Dedifferentiated amniotic fluid mesenchymal stem cell (primary cell): ENCODE measurements around the gene SMOC1.

Source experiments
- DNase-seq: peaks from one replicate; pipeline ENCODE4 v3.0.0-alpha.2; 2016; ENCODE audit errors: extremely low spot score

Gene SMOC1

DNA sequence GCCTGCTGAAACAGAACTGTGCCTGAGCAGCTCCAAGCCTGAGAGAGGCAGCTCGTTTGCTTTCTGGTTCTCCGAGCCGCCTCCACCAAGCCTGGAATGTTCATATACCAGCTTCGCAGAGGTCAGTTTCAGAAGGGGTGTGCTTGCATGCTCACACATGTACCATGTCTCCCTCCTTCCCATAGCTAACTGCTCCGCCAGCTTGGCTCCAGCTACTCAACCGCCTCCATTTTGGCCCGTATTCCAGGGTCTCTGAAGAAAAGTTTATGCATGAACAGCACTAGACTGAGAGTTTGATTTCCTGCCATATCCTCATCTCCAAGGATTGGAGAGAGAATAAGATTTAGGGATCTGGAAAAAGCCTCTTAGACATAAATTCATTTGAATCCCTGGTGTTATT lies 103.7 kb downstream of the SMOC1 start:
- no peak for DNase-seq

DNA sequence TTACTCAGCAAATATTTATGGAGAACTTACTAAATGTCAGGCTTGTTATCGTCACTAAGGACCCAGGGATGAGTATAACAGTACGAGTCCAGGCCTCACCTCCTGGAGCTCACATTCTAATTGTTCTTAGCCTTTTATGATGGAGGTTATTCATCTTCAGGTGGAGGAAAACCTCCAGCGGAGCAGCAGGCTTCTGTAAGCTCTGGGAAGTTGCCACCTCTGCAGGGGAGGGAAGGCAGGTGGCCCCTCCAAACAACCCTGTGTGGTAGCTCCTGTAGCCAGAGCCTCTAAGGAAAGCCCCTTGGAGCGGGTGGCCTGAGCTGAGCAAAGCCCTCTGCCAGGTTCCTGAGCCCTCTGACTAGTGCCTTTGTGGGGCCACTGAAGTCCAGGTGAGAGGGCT lies 104.1 kb downstream of the SMOC1 start:
- DNase-seq: no peak

DNA sequence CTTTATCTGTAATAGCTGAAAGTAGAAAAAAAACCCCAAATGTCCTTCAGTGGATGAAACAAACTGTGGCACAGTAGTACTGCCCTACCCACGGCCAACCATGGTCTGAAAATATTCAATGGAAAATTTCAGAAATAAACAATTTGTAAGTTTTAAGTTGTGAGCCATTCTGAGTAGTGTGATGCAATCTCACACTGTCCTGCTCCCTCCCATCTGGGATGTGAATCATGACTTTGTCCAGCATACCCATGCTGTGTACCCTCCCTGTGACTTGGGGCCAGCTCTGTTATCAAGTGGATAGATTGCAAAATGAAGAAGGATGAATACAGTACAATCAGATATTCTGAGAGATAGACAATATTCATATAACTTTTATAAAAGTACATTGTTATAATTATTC lies 106.2 kb downstream of the SMOC1 start:
- DNase-seq: no peak

DNA sequence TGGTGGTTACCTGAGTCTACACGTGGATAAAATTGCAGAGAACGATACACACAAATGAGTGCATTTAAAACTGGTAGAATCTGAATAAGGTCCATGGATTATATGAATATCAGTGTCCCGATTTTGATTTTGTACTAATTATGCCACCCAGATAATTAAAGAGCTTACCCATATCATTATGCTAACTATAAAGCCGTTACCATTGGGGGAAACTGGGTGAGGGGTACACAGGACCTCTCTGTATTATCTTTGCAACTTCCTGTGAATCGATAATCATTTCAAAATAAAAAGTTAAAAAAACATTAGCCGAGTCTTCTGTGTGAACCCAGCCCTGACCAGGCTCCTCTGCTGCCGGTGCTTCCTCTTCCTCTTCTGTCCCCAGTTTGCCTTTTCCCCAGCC lies 107.1 kb downstream of the SMOC1 start:
- DNase-seq: no peak

DNA sequence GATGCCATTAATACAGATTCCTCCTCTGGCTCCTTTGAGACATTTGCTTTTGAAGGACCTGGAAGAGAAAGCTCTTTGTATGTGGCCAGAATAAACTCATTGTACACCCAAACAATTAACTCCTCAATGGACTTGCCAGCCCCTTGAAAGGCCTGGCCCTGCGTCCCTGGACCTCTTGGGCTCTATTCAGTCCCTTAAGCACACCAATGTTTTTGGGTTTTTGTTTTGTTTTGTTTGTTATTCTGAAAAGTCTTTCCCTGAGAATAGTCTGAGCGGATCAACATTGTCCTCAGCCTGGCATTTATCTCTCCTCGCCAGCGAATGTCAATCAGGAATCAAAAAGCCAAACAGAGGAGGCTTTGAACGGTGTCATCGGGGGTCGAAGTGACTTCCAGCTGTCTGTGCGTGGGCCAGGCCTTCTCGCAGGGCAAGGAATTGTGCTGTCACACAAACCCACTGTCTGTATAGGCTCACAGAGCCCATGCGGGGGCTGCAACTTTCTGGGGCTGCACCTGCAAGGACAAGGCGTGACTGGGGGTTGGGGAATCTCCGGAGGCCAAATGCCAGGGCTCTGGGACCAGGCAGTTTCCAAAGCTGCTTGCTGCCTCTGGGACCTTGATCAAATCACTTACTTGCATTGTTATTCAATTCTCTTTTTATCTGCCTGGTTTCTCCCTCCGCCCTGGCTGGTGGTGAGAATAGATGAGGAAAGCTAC lies 108.3 kb downstream of the SMOC1 start:
- no peak for DNase-seq

DNA sequence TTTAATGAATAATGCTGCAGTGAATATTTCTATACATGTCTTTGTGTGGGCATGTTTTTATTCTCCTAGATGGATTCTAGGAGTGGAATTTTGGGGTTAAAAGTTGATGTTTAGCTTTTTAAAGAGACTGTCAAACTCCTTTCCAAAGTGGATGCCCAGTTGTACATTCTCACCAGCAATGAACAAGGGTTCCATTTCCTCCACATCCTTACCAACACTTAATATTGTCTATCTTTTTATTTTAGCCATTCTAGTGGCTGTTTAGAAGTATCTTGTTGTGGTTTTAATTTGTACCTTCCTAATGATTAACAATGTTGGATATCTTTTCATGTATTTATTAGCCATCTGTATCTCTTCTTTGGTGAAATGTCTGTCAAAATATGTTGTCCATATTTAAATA lies 109.8 kb downstream of the SMOC1 start:
- no peak for DNase-seq

DNA sequence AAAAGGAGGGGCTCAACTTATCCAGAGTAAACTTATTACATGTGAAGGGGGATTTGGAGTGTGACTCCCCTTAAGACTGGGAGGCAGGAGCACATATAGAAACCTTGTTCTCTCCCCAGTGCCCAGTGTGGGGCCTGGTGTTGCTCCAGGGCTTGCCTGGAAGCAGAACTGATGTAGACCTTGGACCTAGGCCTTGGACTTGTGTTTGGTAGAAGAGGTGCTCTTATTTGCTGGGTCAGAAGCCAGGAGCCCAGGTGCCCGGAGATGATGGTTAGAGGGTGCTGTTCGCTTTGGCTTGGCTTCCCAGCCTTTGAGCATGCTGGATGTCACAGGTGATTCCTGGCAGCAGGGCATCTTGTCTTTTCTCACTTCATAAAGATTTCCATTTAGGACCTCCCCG lies 110.4 kb downstream of the SMOC1 start:
- DNase-seq: no peak

DNA sequence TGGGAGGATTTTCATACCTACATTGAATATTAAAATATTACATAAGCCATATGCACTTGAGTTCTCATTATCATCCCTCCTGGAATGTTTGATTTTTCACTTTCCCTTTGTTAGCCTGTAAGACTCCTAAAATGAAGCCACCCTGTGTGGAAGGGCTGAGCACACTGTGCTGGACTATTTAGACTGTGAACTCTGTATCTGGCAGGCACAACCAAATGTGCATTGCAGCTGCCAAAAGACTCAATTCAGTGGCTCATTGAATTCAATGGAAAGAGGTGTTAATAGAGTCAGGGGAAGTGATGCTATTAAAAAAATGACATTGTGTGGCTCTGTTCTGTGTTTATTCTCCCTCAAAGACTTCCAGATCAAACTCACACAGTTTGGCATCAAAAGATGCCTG lies 111.1 kb downstream of the SMOC1 start:
- no peak for DNase-seq

DNA sequence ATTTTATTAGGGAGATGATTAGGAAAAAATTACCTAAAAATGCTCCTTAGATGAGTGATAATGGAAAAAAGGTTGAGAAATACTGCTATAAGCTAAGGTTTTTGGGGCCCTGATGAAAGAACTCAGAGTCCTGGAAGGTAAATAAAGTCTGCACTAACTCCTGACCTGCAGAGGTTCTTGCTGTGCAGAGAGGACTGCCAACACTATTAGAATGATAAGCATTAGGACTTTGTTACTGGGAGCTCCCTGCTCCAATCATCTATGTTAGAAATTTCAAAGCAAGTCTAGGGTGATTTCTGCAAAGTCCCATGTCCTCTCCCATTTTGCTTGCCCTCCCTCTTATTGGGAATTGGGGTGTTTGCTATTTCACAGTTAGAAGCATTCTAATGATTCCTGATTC lies 112.2 kb downstream of the SMOC1 start:
- no peak for DNase-seq

DNA sequence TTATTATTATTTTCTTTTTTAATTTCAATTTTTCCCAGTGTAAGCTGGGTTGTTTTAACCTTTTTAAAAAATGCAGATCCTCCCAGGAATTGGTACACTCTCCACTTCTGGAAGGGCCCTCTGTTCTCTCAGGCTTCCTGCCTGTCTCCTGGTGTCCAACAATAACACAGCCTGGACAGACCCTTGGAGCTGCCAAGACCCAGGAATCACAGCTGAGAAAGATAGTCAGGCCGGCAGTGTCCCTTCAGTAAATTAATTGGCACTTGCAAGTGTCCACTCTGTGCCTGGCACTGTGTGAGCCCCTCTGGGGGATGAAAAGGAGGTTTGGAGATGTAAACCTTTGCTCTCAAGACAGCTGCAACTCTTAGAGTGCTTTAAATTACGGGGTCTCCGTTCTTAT lies 113.3 kb downstream of the SMOC1 start:
- DNase-seq: no peak

DNA sequence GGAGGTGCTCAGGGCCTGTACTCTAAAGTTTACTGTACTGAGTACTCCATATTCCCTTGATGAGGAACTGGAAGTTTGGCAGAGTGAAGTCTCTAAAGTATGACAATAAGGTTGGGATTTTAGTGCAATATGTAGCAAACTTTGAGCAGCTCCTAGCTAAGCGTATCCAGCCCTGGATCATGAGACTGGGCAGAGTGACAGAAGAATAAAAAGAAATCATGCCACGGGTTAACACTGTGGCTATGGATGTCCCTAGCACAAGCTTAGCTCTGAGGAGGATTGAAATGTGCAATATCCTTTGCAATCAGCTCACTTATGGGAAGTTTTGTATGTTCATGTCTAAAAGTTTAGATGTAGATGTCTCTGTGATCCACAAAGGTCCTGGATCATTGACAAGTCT lies 114.1 kb downstream of the SMOC1 start:
- no peak for DNase-seq

DNA sequence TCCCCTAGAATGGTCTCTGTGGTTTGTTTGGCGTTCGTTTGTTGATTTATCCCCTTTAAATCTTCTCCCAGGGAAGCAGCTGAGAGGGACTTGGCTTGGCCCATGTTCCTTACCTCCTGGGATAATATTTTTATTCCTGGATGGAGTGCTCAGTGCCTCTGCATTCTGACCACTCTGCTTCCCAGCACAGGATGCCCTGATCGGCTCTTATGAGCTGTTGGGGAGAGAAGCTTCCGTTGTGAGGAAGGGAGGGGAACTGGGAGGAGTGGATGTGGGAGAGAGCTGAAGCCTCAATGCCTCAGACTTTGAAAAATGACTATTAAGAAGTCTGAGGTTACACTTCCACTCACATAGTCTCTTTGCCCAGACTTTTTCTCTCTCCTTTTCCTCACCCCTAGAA lies 114.8 kb downstream of the SMOC1 start:
- DNase-seq: no peak

DNA sequence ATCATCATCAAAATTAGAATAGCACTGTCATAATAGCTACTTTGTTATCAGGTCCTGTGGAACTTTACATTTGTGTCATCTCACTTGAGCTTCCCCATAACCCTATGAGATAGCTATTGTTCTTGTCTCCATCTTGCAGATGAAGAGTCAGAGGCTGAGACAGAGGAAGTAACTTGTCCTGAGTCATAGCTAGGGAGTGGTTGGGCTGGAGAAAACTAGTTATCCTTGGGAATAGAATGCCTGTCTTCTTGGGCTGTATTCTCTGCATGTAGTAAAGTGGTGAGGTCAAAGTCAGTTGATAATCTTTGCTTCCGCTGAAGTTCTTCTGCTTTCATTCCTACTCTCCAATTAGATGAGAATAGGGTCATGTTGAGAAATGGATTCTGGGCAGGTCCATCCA lies 117.0 kb downstream of the SMOC1 start:
- no peak for DNase-seq

DNA sequence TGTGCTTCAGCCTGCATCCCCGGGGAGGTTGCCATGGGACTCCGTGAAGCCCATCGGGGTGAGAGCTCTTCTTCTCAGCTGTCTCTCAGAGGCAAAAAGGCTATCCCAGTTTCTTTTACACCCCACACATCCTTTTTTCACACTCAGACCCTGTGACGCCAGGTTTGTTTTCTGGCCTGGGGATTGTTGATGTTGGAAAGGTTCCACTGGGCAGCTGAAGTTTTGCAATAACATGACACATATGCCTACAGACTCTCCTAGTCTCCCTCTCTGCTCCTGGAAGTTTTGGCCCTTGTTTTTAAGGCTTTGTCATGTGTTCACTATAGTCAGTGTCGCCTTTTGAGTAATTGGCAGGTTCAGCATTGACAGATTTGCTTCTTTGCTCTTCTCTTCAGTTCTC lies 118.6 kb downstream of the SMOC1 start:
- no peak for DNase-seq

DNA sequence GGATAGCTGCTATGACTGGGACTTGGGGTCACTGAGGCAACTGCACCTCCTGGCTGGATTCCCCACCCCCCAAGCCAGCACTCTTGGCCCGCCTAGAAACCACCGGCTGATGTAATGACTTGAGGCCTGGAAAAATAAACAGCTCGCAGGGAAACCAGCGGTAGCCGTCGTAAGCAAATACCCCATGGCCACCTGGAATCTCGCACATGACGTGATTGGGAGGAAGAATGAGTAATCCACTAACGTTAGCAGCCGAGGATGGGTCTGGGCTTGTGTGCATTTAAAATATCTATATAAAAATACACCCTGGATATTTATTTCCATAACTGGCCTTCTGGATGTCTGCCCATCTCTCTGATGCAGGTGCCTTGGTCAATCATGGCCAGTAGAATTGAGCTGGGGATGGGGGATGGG lies 120.1 kb downstream of the SMOC1 start:
- no peak for DNase-seq

DNA sequence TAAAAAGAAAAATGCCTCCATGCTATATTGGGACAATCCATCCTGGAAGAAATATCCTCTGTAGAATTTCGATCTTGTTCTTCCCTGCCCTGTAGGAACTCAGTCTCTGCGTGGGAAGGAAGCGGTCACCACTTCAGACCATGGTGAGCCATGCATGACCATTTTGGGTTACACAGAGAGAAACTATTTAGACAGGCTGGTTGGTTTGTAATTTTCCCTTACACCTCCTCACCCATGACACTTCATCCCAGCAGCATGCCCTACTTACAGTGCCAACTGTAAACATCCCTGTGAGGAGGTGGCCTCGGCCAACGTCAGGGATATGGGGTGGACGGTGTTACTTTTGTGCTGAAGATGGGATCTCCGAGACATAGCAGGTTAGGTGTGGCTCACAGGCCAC lies 121.4 kb downstream of the SMOC1 start:
- DNase-seq: no peak

DNA sequence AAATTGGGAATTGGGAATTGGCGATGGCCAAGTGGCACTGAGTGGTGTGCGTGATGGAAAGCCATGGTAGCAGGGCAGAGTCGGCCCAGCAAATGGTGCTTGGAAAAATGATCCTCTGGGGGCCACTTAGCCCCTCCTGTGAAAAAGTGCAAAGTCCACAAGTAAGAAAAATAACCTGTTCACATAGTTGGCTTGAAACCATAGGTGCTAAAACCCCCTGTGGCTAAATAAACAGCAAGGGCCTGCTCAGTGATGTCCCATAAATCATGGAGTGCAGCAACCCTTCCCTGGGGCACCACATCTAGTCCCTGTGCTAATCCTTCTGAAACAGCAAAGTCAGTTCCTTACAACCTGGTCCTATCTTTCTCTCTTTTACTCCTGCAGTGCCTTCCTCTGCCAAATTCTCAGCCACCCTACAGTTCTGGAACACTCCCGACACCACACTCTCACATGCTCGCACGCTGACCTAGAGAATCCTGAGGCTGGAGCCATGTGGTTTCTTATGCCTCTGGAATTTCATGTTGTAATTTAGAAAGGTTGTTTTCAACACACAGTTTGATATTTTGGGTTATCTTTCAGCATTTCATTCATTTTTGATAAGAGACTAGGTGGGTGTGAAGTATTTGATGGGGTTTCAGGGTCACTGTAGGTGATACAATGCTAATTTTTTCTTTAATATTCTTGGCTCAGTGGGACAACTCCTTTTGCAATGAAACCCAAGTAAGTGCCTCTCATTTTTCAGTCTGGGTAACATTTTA lies 123.6 kb downstream of the SMOC1 start:
- no peak for DNase-seq

DNA sequence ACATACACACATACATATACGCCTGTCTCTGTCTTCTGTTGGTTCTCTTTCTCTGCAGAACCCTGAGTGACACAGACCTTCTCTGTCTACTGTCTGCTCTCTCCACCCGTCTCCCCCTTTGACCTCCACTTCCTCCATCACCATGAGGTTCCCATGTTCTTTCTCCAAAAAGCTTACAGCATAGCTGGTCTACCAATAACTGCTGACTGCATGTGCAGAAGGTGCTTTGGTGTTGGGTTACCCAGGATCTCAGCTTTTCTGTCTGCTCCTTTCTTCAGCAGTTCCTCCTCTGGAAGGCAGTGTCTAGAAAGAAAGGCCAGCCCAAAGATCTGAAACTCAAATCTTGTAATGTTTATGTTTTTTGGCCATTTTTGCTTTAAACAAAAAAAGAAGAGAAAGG lies 125.6 kb downstream of the SMOC1 start:
- DNase-seq: no peak

DNA sequence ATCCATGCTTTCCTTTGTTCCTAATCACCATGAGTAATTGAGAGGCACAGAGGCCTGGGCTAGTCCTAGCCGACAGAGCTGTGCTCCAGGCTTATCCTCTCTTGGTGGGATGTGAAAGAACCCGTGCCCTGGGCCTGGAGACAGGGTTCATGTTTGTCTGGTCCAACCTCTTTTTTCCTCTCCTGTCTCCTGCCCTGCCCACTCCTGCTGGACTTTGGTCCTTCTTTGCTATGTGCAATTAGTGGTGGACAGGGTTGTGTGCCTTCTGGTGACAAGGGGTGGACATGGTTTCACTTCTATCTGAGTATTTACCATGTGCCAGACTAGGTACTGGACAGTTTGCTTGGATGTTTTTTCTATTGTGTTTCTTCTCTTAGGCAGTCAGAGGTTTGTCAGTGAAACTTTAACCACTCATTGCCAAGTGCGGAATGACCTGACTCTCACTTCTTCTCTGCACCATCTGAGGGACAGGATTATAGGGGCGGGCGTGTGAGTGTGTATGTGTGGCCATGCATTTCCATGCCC lies 126.1 kb downstream of the SMOC1 start:
- no peak for DNase-seq

DNA sequence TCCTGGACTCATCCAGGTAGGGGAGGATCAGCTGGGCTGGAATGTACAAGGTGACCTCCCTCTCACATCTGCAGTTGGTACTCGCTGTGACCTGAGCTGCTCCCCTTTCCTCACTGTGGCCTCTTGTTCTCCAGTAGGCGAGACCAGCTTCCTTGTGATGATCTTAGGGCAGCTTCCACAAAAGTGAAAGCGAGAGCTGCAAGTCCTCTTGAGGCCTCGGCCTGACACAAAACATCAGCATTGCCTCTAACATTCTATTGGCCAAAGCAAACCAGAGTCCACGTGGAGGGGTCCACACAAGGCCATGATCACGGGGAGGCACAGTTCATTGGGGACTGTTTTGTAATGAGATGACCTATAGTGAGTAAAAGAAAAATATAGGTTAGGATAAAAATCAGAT lies 127.5 kb downstream of the SMOC1 start:
- no peak for DNase-seq

DNA sequence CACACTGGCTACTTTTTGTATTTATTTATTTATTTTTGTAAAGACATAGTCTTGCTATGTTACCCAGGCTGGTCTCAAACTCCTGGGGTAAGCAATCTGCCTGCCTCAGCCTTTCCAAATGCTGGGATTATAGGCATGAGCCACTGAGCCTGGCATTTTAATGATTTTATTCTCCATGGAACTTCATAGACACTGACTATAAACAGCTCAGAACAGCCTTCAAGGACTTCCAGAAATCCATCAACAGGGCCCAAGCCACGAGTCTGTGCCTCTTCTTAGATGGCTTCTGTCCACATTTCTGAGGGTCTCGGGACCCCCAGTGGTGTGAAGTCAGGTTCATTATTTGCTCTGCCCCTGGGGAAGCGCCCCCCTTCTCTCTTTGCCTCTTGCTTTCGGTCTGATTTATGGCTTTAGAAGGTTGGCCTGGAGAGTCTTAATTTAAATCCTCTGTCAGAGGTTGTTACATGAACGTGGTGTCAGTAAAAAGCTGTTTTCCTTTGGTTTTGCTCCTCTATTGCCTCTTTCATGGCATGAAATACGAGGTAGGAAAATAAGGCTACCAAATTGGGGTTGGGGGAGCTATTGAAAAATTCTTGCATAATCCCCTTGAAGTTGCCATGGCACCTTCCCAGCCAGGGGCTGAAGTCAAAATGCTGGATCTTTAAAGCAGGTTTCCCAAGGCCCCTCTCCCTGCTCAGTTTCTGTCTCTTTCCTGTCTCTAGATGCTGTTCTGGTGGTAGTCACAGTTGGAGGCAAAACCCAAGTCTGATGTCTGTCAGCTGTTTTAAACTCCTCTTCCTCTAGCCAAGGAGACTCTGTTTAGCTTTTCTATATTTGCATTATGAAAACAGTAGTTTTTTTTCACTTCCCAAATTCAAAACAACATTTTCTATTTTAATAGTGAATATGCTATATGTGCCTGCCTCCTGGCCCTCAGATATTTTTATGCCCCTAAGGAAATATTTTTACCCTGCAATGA lies 129.4 kb downstream of the SMOC1 start:
- DNase-seq: no peak

DNA sequence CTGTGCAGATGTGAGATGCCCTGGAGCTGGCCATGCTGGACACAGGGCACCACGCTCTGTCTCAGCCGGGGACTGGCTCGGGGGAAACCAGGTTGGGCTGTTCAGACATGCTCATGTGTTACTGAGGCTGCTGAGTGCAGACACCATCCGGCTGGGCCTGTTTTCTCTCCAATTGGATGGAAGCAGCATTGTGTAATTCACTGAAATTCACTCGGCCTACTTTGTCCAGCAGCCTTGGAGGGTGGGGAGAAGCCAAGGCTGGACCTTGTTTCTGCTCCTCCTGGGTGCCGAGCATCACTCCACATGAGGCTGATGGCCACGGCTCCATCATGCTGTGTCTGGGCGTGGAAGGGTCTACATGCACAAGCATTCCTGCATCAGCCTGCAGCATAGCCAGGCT lies 130.7 kb downstream of the SMOC1 start:
- DNase-seq: no peak
